Ecto neural progenitor cell (in vitro differentiated cells): Measurements from ENCODE around the gene F7.
"Not testable (repeated sequence)": the region's sequence is repeated elsewhere in the genome, so short reads cannot be mapped to it uniquely, and the experiment has no call there.

Experiments
- DNase-seq: peaks from one replicate; pipeline ENCODE4 v3.0.0-alpha.2; 2018; ENCODE audit warnings: low spot score

F7 gene

GRCh38 chr13:113102727-113103126 is 2.9 kb upstream of the F7 start:
- DNase-seq: no peak

GRCh38 chr13:113103646-113104045 is 1.9 kb upstream of the F7 start:
- DNase-seq: no peak

GRCh38 chr13:113105921-113106452 is 396 bp downstream of the F7 start:
- DNase-seq: no peak

- no peak for DNase-seq
These were observed 1.2 kb downstream of the F7 start for GRCh38 chr13:113106711-113107351.

- not testable (repeated sequence) for DNase-seq
These were observed 2.9 kb downstream of the F7 start for GRCh38 chr13:113108521-113108920.

- no peak for DNase-seq
These were observed 3.8 kb downstream of the F7 start for GRCh38 chr13:113109151-113110047.

- no peak for DNase-seq
These were observed 4.7 kb downstream of the F7 start for GRCh38 chr13:113110048-113110851.

GRCh38 chr13:113110852-113111315 is 5.3 kb downstream of the F7 start:
- DNase-seq: no peak

- not testable (repeated sequence) for DNase-seq
These were observed 6.2 kb downstream of the F7 start for GRCh38 chr13:113111821-113112220.

- DNase-seq: not testable (repeated sequence)
These were observed 6.9 kb downstream of the F7 start for GRCh38 chr13:113112475-113112874.

- no peak for DNase-seq
These were observed 7.6 kb downstream of the F7 start for GRCh38 chr13:113112893-113113845.

GRCh38 chr13:113113846-113114271 is 8.3 kb downstream of the F7 start:
- DNase-seq: no peak

- DNase-seq: no peak
These were observed 9.1 kb downstream of the F7 start for GRCh38 chr13:113114511-113115362.

- no peak for DNase-seq
These were observed 10.0 kb downstream of the F7 start for GRCh38 chr13:113115363-113116205.

- no peak for DNase-seq
These were observed 10.7 kb downstream of the F7 start for GRCh38 chr13:113116206-113116800.

GRCh38 chr13:113116871-113117271 is 11.3 kb downstream of the F7 start:
- DNase-seq: no peak

- DNase-seq: peak; percentile 36
These were observed 11.8 kb downstream of the F7 start for GRCh38 chr13:113117335-113117872.

- no peak for DNase-seq
These were observed 12.3 kb downstream of the F7 start for GRCh38 chr13:113117911-113118260.
